HG03571 (cell line): Measurements from ENCODE around the gene SAXO2.
A peak's percentile ranks its signal among the peaks of the same experiment; 100 is the strongest.
"Not testable (repeated sequence)": the region's sequence is repeated elsewhere in the genome, so short reads cannot be mapped to it uniquely, and the experiment has no call there.

Experiments
- ATAC-seq: cut with Tn5 transposase; IDR thresholded peaks from one replicate; pipeline ENCODE4 v1.9.1; 2021; ENCODE audit not compliant: unreplicated experiment

The SAXO2 gene

GRCh38 chr15:82286475-82286874 lies 23.9 kb downstream of the SAXO2 start:
- ATAC-seq = peak; percentile 94

DNA sequence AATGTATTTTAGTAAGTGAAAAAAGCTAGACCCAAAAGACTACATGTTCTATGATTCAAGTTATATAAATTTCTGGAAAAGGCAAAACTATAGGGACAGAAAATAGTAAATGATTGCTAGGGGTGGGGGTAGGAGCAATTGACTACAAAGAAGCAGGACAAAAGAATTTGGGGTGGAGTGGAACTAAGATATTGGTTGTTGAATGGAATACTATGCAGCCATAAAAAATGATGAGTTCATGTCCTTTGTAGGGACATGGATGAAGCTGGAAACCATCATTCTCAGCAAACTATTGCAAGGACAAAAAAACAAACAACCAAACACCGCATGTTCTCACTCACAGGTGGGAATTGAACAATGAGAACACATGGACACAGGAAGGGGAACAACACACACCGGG lies 25.6 kb downstream of the SAXO2 start:
- not testable (repeated sequence) for ATAC-seq

GRCh38 chr15:82292271-82292670 lies 29.7 kb downstream of the SAXO2 start:
- ATAC-seq = no peak

DNA sequence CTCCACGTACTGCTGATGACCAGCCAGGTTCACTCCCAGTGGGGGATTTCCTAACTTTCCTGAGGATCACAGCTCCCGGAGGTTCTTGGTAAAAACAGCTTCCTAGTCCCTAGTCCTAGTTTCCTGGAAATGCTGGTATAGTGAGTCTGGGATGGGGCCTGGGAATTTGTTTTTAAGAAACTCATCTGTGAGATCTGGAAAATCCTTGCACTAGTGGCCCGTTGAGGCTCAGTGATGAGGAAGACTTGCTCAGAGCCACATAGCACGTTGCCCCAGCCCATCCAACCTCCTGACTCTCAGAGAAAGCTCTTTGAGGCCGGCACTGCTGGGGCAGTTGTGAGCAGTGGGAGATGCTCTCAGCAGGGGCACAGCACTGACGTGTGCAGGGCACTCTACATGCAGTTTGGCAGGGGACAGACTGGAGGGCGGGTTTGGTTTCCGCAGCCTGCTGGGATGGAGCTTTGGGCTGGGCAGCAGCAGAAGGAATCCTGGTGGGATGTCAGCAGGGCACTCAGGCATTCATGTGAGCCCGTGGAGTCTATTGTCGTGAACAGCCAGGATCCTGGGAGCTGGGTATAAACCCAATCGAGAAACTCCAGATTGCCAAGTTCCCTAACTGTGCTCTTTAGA lies 31.6 kb downstream of the SAXO2 start:
- no peak for ATAC-seq

GRCh38 chr15:82297546-82297945 lies 34.9 kb downstream of the SAXO2 start:
- no peak for ATAC-seq

- no peak for ATAC-seq
These were observed 35.4 kb downstream of the SAXO2 start for GRCh38 chr15:82298032-82298431.

DNA sequence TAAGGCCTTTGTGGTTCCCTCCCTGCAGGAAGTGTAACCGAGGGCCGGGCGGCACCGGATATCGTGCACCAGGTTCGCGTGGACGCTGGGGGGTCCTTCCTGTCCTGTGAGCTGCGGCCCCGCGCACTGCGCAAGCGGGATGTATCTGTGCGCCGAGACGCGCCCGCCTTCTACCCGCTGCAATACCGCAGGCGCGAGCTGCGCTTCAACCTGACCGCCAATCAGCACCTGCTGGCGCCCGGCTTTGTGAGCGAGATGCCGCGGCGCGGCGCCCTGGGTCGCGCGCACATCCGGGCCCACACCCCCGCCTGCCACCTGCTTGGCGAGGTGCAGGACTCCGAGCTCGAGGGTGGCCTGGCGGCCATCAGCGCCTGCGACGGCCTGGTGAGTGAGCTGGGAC lies 35.9 kb downstream of the SAXO2 start:
- ATAC-seq = no peak

GRCh38 chr15:82299511-82299914 lies 36.9 kb downstream of the SAXO2 start:
- not testable (repeated sequence) for ATAC-seq

- ATAC-seq = not testable (repeated sequence)
These were observed 37.7 kb downstream of the SAXO2 start for GRCh38 chr15:82300326-82300725.

DNA sequence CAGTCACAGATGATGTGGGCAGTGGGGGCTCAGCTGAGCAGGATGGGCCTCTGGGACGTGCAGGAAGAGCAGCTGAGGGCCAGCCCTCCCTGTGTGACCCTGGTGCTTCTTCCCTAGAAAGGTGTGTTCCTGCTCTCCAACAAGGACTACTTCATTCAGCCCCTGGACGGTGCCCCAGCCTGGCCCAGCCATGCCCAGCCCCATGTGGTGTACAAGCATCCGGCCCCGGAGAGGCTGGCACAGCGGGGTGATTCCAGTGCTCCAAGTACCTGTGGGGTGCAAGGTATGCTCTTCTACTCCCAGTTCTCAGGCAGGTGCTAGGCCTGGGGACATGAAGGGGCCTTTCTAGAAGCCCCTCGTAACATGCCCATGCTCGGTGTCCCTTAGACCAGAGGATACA lies 38.3 kb downstream of the SAXO2 start:
- no peak for ATAC-seq

DNA sequence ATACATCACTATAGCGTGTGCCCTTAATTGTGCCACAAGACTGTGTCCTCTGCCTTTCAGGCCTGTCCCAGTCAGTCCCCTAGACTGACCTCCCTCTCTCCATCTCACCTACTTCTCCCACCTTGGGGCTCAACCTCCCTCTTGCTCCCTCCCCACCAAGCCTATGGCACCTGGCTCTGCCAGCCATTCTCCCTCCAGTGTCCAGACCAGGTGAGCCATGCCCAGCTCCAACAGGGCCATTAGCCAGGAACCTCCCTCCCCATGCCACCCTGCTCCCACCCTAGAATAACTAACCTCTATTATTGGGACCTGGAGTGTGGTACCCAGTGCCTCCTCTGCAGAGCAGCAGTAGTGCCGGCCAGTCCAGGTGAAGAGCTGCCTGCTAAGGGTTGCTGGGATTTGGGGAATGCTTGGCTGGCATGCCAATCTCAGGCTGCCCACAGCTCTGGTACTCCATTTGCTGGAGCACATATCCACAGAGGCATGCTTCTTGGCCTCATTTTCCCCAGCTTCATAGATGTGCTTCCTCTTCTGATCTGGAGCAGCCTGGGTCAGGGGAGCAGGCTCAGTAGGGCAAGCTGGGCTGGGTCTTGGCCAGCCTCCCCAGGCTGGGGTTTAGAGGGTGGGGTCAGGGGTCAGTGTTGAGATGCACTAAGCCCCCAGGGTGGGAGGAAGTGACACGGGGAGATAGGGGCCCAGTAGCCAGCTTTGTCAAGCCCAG lies 38.8 kb downstream of the SAXO2 start:
- ATAC-seq = no peak

DNA sequence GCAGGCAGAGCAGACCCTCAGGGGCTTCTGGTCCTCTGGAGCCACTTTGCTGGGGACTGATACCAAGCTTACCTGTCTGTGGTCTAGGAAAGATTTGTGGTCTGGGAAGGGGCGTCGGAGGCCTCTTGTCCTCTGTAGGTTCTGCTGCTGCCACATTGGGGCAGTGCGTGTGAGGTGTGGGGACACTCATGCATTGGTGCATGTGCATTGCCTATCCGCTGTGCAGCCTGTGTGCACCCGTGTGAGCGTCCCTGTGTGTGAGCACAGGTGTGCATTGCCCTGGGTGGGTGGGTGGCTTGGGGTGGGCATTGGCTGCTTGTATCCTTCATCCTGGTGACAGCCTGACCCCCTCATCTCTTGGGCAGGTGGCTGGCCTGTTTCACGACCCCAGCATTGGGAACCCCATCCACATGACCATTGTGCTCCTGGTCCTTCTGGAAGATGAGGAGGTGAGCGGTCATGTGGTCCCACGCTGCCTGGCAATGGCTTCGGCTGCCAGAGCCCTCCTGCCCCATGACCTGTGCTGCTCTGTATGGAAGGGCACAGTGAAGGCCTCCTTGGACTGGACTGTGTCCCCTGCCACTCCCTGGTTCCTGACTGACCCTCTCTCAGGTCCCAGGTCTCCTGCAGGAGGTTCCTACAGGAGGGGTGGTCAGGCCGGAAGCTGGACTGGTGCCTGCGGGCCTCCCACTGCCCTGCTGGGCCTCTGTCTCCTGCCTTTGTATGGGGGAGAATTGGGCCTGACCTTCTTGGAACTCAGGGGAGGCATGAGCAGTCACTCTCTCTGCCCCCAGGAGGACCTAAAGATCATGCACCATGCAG lies 41.5 kb downstream of the SAXO2 start:
- ATAC-seq = no peak

DNA sequence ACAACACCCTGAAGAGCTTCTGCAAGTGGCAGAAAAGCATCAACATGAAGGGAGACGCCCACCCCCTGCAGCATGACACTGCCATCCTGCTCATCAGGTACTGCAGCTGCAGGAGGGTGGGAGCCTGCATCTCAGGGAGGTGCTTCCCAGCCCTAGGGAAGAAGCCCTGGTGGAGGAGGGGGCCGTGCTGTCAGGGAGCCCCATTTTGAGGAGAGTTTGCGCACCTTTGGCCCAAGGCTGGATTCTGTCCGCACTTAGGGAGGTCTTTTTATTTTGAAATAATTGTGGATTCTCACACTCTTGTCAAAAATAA lies 42.1 kb downstream of the SAXO2 start:
- ATAC-seq = no peak

DNA sequence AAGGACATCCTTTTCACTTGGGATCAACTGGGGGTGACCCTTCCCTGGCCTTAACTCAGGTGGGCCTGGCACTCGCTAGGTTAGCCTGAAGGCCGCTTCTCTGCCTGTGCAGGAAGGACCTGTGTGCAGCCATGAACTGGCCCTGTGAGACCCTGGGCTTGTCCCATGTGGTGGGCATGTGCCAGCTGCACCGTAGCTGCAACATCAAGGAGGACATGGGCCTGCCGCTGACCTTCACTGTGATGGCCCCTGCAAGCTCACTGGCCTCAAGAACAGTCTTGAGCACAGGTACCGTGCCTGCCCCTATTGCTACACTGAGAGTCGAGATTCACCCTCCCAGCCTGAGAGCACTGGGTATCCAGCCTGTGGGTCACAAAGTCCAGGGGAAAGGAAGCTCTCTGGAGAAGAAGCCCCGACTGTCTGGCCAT lies 43.0 kb downstream of the SAXO2 start:
- ATAC-seq = no peak

DNA sequence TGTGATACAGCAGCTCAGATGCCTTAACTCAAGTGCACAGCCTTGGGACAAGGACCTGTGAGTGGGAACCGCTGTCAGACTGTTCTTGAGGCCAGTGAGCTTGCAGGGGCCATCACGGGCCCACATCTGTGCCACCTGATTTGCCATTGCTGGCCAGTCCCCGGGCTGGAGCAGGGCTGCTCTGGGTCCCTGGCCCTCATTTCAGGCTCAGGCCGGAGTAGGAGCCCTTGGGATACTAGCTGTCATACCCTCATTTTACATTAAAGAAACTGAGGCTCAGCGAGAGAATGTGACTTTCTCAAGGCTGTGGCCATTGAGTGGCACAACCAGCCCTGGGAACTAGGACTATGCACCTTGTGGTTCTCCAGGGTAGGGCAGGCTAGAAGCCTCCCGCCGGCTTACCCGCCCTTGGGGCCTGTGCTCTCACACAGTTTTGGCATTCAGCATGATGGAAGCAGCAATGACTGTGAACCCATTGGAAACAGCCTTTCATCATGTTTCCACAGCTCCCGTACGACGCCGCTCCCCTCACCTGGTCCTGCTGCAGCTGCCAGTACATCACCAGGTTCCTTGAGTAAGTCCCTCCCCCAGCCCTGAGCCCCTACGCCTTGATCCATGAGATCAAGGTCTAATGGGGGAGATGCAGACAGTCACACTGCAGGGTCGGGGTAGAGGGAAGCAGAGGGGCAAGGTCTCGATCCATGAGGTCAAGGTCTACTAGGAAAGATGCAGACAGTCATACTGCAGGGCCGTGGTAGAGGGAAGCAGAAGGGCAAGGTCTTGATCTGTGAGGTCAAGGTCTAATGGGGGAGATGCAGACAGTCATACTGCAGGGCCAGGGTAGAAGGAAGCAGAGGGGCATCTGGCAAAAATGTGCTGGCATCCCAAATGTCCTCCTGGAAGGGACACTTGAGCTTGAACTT lies 44.4 kb downstream of the SAXO2 start:
- ATAC-seq = no peak

DNA sequence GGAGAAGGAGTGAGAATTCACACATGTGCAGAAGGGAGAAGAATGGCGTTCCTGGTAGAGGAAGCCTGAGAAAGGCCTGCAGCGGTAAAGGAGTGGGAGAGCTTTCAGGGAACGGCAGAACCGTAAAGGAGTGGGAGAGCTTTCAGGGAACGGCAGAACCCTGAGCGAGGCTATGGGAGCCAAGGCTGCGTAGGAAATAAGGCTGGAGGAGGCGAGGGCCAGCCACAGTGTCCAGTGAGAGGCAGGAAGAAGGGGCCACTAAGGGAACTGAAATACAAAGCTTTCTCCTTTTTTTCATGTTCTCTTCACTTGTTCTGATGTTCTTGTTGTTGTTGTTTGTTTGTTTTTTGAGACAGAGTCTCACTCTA lies 45.1 kb downstream of the SAXO2 start:
- no peak for ATAC-seq

GRCh38 chr15:82309802-82310201 lies 47.2 kb downstream of the SAXO2 start:
- ATAC-seq = no peak

- not testable (repeated sequence) for ATAC-seq
These were observed 48.7 kb downstream of the SAXO2 start for GRCh38 chr15:82311321-82311720.

DNA sequence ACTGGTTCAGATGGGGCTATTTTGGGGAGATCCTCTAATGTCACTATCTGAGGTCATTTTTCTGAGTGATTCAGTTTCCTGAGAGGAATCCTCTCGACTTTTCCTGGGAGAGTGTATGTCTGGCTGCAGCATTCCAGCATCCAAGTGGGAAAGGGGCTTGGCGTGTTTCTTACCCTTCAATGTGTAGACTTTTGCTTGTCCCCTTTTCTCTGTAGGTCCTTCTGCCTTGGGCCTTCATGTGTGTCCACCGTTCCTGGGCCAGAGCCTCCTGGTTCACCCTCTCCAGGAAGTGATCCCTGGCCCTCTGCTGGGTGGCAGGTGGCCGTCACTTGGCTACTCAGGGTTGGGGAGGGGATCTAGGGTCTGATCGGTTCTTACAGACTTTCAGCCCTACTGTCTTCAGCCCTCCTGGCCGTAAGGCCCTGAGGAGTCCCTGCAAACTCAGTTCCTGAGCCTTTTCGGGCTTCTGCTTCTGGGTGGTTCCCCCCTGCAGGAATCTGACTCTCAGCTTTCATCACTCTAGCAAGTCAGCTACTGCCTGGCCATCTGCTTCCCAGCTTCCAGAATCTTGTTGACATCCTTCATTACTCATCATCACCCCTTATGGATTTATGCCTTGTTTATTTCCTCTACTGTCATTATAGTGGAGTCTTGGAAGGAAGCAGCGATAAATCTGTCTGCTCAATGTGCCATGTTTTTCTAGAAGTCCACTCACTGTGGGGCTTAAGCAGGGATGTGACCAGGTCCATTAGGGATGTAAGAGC lies 50.1 kb downstream of the SAXO2 start:
- ATAC-seq = no peak

DNA sequence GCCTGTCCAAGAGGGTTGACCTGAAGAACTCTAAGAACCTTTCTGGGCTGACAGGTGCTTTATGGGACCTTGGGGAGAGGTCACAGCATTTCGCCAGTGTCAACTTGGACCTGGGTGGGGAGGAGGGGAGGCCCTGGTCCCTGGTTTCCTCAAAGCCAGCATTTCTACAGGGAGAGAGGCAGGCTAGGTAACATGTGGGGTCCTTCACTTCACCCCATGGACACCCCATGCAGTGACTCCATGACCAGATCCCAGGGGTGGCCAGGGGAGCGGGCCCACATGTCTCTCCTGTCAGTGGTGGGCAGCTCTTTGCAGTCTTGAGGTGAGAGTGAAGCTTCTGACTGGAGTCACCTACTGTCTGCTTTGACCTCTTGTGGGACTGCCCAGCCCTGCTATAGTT lies 50.8 kb downstream of the SAXO2 start:
- no peak for ATAC-seq
